GM12878 (cell line): ENCODE results near the gene CREBZF.

Source experiments
- CHD2 ChIP-seq: IDR thresholded peaks from 2 replicates; pipeline ENCODE4 v1.6.1; 2011; ENCODE audit warnings: low read depth, low read length, improper control_type of control experiment, borderline replicate concordance
- CREB1 ChIP-seq: IDR thresholded peaks from 2 replicates; pipeline ENCODE4 v1.6.1; 2012; ENCODE audit warnings: low read depth, mild to moderate bottlenecking, inconsistent platforms
- ETV6 ChIP-seq, 2 experiments: fragments of 450-650 bp in 1 of 2; IDR thresholded peaks in 1 of 2; conservative IDR thresholded peaks in 1 of 2; 2 replicates each; pipeline ENCODE4 v1.6.1; 2014; ENCODE audit warnings: antibody characterized with exemption in 1 of 2, borderline replicate concordance in 1 of 2, low read depth in 1 of 2, mild to moderate bottlenecking in 1 of 2, moderate library complexity in 1 of 2
- EZH2 ChIP-seq: IDR thresholded peaks from 2 replicates; pipeline ENCODE4 v1.6.1; 2012; ENCODE audit warnings: low read depth, mild to moderate bottlenecking, control low read depth, inconsistent platforms, low read length, borderline replicate concordance; ENCODE audit not compliant: control insufficient read depth
- HDAC2 ChIP-seq: fragments of 200-600 bp; sonication (generic); IDR thresholded peaks from 2 replicates; pipeline ENCODE4 v1.6.1; 2017
- LARP7 ChIP-seq: fragments of 450-650 bp; IDR thresholded peaks from 2 replicates; pipeline ENCODE4 v1.6.1; 2017; ENCODE audit warnings: mild to moderate bottlenecking
- POLR2A ChIP-seq: IDR thresholded peaks from 2 replicates; pipeline ENCODE4 v1.6.1; 2011; ENCODE audit warnings: low read depth, mild to moderate bottlenecking, low read length
- SRF ChIP-seq, 2 experiments: IDR thresholded peaks; 2 replicates each; pipeline ENCODE4 v1.6.1; 2011; ENCODE audit warnings: low read depth in 2 of 2, low read length in 2 of 2, mild to moderate bottlenecking in 1 of 2, moderate library complexity in 1 of 2
- STAT1 ChIP-seq: fragments of 450-650 bp; conservative IDR thresholded peaks from 2 replicates; pipeline ENCODE4 v1.6.1; 2014; ENCODE audit warnings: antibody characterized with exemption, mild to moderate bottlenecking
- TAF1 ChIP-seq: IDR thresholded peaks from 2 replicates; pipeline ENCODE4 v1.6.1; 2011; ENCODE audit warnings: mild to moderate bottlenecking, low read depth, low read length, borderline replicate concordance
- TF ChIP-seq, protein P1 (sequence below): IDR thresholded peaks from 2 replicates; pipeline ENCODE4 v1.6.1; 2012; ENCODE audit warnings: mild to moderate bottlenecking, low read depth, low read length
- TF ChIP-seq, protein P2 (sequence below), 3 experiments: IDR thresholded peaks in 2 of 3; conservative IDR thresholded peaks in 1 of 3; 2 replicates each; pipeline ENCODE4 v1.5.1; 2011; ENCODE audit warnings: low read depth in 3 of 3, low read length in 3 of 3, mild to moderate bottlenecking in 3 of 3, control low read depth in 2 of 3, moderate library complexity in 2 of 3, inconsistent platforms in 1 of 3, mixed read lengths in 1 of 3; ENCODE audit not compliant: control insufficient read depth in 2 of 3, insufficient read depth in 1 of 3; ENCODE audit errors: extremely low read depth in 1 of 3
- TF ChIP-seq, protein P3 (sequence below): fragments of 450-650 bp; conservative IDR thresholded peaks from 2 replicates; pipeline ENCODE4 v1.6.1; 2017; ENCODE audit warnings: mild to moderate bottlenecking, moderate library complexity
- TF ChIP-seq, protein P4 (sequence below): IDR thresholded peaks from 2 replicates; pipeline ENCODE4 v1.6.1; 2012; ENCODE audit warnings: low read length, inconsistent platforms

DNA sequence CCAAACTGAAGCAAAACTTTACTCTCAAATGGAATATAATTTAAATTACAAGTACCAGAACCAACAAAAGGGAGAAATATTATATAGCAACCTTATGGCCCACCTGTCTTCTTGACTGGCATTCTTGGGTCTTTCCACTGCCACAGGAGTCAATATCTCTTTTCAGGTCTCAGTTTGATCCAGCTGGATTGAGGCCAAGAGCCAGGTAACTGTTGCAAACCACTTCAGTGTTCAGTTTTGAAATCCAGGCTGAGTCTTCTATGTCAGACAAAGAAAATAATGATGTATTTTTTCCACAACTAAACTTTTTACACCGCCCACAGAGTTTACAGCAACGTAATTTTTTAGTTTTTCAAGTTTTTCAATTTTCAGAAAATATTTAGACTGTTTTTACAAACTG is 38.4 kb downstream of the CREBZF start:
- TF ChIP-seq HDAC2 (no peak), LARP7 (no peak), SRF (IDR thresholded peaks at IDR 0.05; ENCODE audit: low read depth in 2 of 2, low read length in 2 of 2) (no peak), EZH2 (no peak), POLR2A (no peak), TAF1 (no peak), CHD2 (no peak), STAT1 (no peak), ETV6 (conservative IDR thresholded peaks at IDR 0.05 in 1 of 2, IDR thresholded peaks at IDR 0.05 in 1 of 2; ENCODE audit: borderline replicate concordance in 1 of 2, low read depth in 1 of 2) (no peak), CREB1 (no peak)
- TF ChIP-seq, protein P1, sequence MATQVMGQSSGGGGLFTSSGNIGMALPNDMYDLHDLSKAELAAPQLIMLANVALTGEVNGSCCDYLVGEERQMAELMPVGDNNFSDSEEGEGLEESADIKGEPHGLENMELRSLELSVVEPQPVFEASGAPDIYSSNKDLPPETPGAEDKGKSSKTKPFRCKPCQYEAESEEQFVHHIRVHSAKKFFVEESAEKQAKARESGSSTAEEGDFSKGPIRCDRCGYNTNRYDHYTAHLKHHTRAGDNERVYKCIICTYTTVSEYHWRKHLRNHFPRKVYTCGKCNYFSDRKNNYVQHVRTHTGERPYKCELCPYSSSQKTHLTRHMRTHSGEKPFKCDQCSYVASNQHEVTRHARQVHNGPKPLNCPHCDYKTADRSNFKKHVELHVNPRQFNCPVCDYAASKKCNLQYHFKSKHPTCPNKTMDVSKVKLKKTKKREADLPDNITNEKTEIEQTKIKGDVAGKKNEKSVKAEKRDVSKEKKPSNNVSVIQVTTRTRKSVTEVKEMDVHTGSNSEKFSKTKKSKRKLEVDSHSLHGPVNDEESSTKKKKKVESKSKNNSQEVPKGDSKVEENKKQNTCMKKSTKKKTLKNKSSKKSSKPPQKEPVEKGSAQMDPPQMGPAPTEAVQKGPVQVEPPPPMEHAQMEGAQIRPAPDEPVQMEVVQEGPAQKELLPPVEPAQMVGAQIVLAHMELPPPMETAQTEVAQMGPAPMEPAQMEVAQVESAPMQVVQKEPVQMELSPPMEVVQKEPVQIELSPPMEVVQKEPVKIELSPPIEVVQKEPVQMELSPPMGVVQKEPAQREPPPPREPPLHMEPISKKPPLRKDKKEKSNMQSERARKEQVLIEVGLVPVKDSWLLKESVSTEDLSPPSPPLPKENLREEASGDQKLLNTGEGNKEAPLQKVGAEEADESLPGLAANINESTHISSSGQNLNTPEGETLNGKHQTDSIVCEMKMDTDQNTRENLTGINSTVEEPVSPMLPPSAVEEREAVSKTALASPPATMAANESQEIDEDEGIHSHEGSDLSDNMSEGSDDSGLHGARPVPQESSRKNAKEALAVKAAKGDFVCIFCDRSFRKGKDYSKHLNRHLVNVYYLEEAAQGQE, result no peak
- TF ChIP-seq, protein P2, sequence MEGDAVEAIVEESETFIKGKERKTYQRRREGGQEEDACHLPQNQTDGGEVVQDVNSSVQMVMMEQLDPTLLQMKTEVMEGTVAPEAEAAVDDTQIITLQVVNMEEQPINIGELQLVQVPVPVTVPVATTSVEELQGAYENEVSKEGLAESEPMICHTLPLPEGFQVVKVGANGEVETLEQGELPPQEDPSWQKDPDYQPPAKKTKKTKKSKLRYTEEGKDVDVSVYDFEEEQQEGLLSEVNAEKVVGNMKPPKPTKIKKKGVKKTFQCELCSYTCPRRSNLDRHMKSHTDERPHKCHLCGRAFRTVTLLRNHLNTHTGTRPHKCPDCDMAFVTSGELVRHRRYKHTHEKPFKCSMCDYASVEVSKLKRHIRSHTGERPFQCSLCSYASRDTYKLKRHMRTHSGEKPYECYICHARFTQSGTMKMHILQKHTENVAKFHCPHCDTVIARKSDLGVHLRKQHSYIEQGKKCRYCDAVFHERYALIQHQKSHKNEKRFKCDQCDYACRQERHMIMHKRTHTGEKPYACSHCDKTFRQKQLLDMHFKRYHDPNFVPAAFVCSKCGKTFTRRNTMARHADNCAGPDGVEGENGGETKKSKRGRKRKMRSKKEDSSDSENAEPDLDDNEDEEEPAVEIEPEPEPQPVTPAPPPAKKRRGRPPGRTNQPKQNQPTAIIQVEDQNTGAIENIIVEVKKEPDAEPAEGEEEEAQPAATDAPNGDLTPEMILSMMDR (IDR thresholded peaks at IDR 0.05 in 2 of 3, conservative IDR thresholded peaks at IDR 0.05 in 1 of 3; ENCODE audit: control insufficient read depth in 2 of 3, extremely low read depth in 1 of 3, insufficient read depth in 1 of 3, low read depth in 3 of 3, low read length in 3 of 3), result no peak
- TF ChIP-seq, protein P3, sequence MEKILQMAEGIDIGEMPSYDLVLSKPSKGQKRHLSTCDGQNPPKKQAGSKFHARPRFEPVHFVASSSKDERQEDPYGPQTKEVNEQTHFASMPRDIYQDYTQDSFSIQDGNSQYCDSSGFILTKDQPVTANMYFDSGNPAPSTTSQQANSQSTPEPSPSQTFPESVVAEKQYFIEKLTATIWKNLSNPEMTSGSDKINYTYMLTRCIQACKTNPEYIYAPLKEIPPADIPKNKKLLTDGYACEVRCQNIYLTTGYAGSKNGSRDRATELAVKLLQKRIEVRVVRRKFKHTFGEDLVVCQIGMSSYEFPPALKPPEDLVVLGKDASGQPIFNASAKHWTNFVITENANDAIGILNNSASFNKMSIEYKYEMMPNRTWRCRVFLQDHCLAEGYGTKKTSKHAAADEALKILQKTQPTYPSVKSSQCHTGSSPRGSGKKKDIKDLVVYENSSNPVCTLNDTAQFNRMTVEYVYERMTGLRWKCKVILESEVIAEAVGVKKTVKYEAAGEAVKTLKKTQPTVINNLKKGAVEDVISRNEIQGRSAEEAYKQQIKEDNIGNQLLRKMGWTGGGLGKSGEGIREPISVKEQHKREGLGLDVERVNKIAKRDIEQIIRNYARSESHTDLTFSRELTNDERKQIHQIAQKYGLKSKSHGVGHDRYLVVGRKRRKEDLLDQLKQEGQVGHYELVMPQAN, result no peak
- TF ChIP-seq, protein P4, sequence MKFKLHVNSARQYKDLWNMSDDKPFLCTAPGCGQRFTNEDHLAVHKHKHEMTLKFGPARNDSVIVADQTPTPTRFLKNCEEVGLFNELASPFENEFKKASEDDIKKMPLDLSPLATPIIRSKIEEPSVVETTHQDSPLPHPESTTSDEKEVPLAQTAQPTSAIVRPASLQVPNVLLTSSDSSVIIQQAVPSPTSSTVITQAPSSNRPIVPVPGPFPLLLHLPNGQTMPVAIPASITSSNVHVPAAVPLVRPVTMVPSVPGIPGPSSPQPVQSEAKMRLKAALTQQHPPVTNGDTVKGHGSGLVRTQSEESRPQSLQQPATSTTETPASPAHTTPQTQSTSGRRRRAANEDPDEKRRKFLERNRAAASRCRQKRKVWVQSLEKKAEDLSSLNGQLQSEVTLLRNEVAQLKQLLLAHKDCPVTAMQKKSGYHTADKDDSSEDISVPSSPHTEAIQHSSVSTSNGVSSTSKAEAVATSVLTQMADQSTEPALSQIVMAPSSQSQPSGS, result no peak
